GM12864 (cell line): ENCODE results near the gene RNF175.

Experiments
- DNase-seq: peaks from one replicate; pipeline ENCODE4 v3.0.0-alpha.2; 2011; ENCODE audit warnings: low read depth
- H3K4me3 ChIP-seq: 2 replicates; pipeline ENCODE4 v1.5.1; 2011; ENCODE audit warnings: mild to moderate bottlenecking, low read depth, low read length, control low read depth
- TF ChIP-seq, protein P1 (sequence below): IDR thresholded peaks from 2 replicates; pipeline ENCODE4 v1.5.1; 2011; ENCODE audit warnings: low read depth, mild to moderate bottlenecking, moderate library complexity, low read length, control low read depth, inconsistent platforms; ENCODE audit errors: missing control alignments

The RNF175 gene

DNA sequence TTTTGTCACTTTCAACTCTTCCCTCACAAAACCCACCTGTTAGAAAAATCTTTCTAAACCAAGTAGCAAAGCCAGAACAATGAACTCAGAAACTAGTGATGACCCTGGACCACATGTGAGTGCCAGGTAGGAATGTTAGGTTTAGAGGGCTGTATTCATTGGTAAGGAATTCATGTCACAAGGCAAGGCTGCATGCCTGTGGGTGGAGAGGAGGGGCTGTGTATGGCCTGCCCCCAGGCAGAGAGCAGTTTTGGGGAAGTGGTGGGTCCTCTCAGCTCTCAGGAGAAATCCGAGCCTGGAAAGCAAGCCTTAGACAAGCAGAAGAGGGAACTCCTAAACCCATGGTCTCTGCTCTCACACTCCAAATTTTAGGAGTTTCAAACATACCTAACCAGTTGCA, 2.4 kb downstream of the RNF175 start:
- TF ChIP-seq, protein P1, sequence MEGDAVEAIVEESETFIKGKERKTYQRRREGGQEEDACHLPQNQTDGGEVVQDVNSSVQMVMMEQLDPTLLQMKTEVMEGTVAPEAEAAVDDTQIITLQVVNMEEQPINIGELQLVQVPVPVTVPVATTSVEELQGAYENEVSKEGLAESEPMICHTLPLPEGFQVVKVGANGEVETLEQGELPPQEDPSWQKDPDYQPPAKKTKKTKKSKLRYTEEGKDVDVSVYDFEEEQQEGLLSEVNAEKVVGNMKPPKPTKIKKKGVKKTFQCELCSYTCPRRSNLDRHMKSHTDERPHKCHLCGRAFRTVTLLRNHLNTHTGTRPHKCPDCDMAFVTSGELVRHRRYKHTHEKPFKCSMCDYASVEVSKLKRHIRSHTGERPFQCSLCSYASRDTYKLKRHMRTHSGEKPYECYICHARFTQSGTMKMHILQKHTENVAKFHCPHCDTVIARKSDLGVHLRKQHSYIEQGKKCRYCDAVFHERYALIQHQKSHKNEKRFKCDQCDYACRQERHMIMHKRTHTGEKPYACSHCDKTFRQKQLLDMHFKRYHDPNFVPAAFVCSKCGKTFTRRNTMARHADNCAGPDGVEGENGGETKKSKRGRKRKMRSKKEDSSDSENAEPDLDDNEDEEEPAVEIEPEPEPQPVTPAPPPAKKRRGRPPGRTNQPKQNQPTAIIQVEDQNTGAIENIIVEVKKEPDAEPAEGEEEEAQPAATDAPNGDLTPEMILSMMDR = no peak
- H3K4me3 ChIP-seq = no peak overlapping the region
- DNase-seq = no peak

DNA sequence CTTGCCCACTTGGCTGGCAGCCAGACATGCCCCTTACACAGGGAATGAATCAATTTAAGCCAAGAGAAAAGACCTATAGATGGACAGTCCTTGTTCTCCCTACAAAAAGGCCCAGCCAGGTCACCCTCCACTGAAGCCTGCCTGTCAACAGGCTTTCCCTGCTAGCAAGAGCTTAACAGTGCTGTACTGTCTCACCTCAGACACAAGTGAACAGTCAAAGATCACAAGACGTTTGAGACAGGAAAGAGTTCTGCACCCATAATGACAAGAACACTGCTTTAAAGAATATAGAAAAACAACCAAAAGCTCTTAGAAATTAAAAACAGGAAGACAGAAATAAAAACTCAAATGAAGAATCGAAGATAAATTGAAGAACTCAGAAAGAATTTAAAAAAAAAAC, 4.6 kb downstream of the RNF175 start:
- DNase-seq = no peak
- H3K4me3 ChIP-seq = no peak overlapping the region
- TF ChIP-seq, protein P1 = no peak

DNA sequence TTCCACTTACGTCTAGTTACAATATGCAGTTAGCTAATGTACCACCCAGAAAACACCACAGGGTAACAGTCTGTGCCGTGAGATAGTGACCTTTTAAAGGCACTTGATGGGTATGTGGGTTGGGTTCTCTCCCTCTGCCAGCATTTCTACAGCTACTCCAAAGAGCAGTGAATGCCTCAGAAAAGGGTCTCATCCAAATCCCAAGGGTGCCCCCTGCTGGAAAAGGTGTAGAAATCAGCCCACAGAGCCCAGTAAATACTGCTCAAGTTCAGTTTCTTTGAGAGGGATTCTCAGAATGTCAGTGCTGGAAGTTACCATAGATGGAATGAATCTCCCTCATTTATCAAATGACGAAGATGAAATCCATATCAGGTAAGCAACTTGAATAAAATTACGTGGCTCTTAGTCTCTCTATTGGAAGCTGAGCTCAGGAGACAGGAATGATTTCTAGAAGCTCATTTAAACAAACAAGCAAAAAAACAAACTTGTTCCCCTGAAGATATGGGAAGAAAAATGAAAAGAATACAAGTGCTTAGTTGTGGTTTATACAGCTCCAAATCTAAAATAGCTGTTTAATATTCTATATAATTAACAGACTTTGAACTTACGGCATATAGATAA, 9.5 kb downstream of the RNF175 start:
- DNase-seq = peak; percentile 29
- TF ChIP-seq, protein P1 = peak; percentile 80
- no peak overlapping the region for H3K4me3 ChIP-seq

DNA sequence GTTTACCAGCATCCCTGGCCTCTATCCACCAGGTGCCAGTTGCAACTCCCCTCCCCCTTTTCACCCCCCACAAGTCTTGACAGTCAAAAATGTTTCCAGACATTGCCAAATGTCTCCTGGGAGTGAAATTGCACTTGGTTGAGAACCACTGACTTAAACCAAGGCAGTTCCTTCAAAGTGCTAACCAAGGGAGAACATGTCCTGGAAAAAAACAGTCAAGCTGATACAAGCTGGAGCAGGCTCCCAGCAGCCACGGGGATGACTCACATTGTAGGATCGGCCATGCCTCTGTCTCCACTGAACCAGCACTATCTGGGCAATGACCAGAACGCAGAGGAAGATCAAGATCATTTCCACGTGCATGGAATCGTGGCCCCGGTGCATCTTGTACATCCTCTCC, 11.4 kb downstream of the RNF175 start:
- TF ChIP-seq, protein P1 = no peak
- H3K4me3 ChIP-seq = no peak overlapping the region
- DNase-seq = no peak

DNA sequence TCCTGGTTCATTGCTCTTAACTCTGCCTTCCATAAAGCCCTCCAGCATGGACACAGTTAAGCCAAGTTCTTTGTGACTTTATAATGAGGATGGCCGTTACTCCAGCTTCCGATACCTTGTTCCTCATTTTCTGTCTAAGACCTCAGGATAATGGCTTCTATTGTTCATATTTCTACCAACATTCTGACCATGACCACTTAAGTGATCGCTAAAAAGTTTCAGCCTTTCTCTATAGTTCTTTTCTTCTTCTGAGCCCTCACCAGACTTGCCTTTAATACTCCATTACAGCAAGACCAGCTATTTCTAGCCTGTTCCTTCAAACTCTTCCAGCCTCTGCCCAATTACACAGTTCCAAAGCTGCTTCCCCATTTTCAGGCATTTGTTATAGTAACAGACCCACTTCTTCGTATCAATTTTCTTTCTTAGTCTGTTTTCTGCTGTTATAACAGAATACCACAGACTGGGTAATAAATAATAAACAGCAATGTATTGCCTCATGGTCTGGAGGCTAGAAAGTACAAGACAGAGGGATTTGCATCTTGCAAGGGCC, 12.3 kb downstream of the RNF175 start:
- H3K4me3 ChIP-seq = no peak overlapping the region
- DNase-seq = no peak
- TF ChIP-seq, protein P1 = no peak

DNA sequence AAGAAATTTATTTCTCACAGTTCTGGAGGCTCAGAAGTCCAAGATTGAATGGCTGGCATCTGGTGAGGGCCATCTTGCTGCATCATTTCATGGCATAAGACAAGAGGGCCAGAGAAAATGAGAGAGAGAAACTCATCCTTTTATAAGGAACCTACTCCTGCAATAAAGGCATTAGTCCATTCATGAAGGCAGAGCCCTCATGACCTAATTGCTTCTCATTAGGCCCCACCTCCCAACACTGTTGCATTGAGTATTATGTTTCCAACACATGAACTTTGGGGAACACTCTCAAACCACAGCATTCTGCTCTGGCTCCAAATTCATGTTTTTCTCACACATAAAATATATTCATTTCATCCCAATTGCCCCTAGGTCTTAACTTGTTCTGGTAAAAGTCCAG, 14.2 kb downstream of the RNF175 start:
- no peak overlapping the region for H3K4me3 ChIP-seq
- TF ChIP-seq, protein P1 = no peak
- DNase-seq = no peak

DNA sequence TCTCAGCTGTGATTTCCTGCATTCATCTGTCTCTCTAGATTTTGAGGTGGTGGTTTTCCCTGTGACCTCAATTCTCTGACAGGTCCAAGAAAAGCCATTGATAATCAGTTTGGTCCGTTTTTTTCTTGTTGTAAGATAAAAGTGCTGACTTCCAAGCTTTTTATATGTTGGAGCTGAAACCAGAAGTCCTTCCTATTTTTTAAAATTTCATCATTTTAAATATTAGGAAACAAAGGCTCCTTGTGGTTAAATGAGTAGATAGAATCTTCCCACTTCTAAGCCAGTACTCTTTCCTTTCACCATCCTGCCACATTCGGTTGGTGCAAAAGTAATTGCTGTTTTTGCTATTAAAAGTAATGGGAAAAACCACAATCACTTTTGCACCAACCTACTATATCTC, 18.3 kb downstream of the RNF175 start:
- TF ChIP-seq, protein P1 = no peak
- DNase-seq = no peak
- no peak overlapping the region for H3K4me3 ChIP-seq
